Activated CD8-positive, alpha-beta memory T cell treated with anti-CD3 and anti-CD28 coated beads, Interleukin-2, amount 50 U/mL, for 24 hours (primary cell): Measurements from ENCODE around the gene TMEM30A.
A peak's percentile ranks its signal among the peaks of the same experiment; 100 is the strongest.

ENCODE experiments used
- DNase-seq: peaks from one replicate; pipeline ENCODE4 v3.0.0-alpha.2; 2020; ENCODE audit errors: extremely low read depth

The TMEM30A gene

GRCh38 chr6:75262716-75263400 lies 21.7 kb downstream of the TMEM30A start:
- no peak for DNase-seq

DNA sequence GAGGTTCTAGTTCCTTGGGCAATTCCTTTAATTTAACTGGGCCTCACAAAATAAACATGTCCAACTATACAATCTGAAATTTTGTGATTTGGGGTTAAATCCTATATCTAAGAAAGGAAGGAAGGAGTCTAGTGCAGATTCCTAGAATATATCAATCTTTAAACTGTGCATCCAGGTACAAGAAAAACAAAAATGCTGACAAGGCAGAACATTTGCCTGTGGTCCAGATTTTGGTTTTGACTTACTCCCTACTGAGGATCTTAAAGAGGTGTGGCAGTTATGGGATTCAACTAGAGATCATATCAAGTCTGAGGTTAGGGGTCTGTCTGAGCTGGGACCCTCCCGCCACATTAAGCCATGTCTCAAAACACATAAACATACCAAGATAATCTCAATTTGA lies 23.3 kb downstream of the TMEM30A start:
- no peak for DNase-seq

DNA sequence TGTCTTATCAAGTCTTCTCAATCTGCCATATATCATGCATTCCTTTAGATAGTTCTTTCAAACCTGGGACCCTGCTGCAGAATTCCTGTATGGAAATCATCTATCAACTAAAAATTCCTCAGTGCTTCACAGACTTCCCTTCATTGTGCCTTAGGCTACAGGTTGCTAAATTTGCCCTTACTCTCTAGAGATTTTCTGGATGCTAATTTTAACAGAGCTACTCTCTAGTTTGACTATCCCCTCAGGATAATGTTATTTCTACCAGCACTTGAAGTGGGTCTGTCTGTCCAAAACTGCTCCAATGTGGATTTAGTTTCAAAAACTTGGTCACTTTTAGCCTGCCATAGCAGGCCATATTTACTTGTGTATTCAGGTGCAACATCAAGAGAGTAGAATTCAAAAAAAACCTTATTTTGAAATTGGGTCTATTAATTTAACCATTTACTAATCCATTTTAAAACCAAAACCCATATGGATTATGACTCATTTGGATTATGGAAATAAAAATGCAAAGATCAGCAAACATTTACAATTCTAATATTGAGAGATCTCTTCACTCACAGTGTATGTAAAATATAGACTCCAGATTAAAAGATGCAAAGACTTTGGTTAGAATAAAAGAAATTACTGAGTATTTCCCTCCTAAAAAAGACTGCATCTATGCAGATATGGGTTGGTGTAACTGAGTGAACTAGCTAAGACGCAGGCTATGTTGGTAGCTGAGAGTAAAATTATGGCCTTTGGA lies 27.1 kb downstream of the TMEM30A start:
- no peak for DNase-seq

GRCh38 chr6:75250552-75250951 lies 34.0 kb downstream of the TMEM30A start:
- DNase-seq: no peak

DNA sequence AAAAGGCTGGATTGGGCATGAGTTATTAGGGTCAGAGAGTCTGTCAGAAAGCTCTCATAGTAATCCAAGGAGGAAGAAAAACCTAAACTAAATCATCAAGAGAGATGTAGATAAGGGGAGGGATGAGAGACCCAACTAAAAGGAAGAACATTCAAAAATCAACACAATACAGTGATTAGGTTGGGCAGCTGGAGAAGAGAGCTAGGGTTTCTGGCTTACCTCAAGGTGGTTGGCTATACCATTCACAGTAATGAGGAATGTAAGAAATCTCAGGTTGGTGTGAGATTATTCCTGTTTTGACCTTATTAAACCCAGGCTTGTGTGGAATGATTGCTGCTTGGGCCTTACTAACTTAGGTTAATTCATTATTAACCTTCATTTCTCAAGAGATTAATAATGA lies 34.8 kb downstream of the TMEM30A start:
- DNase-seq: no peak

DNA sequence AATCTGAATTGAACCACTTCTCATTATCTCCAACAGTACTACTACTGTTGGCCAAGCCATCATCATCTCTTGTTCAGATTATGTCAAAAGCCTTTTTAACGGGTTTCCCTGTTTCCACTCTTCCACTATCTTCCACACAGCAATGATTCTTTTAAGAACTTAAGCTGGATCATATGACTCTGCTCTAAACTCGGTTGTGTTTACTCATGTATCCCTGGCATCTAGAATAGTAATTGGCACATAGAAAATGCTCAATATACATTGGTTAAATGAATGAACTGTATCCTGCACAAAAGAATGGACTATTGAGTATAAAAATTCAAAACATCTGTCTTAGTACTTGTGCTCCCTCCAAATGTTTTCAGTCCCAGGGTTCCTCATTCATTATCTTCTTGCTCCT lies 38.2 kb downstream of the TMEM30A start:
- DNase-seq: no peak

GRCh38 chr6:75244063-75244584 lies 40.5 kb downstream of the TMEM30A start:
- no peak for DNase-seq

DNA sequence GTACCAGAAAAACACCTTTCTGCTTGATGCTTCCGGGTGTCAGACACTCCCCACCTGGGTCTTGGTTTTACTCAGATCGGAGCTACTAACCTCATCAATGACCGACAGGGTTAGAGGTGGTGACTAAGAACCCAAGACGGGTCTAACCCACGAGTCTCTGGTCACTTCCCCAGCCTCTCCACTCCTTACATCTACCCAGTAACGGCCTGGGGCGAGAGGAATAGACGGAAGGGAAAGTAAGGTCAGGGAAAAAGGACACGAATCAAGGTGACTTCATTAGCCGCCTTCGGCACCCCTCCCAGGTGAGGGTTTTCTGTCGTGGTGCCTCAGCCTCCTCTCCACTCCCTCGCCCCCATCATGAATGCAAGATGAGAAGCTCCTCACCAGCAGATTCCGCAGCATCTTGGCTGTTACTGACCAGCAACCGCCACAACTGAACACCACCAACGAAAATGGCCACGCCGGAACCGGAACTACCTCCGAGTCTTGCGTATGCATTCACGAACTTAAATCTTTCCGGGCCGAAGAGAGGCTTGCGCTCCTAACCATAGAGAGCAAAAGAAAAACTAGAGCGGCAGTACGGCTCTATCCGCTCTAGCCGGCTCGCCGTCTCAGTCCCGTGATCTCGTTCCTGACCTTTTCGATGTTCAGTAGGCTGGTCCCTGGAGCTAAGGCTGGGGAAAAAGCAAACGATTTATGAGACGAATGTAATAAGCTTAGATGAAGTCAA lies 41.1 kb downstream of the TMEM30A start, which contains the start of gene COX7A2:
COX7A2 (minus strand) TSS at position 469 of the 730 bp plus-strand sequence; CDS start at position 402, 67 bp downstream.
- peak; percentile 70 for DNase-seq

DNA sequence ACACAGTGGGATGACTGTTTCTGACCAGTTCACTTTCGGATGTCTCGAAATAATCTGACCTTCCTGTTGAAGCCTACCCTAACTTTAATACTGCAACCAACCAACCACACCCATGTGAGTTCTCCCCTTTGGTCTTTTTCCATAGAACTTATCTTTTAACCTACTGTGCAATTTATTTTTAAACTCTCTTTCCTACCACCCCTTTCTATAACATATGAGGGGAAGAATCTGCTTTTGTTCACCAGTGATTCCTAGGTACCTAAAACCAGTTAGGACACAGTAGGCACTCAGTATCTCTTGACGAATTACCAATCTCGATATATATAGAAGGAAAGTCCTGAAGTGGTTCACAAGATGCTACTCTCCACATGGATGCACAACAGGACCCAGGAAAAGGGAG lies 48.0 kb downstream of the TMEM30A start:
- no peak for DNase-seq

GRCh38 chr6:75235271-75235670 lies 49.3 kb downstream of the TMEM30A start:
- no peak for DNase-seq

DNA sequence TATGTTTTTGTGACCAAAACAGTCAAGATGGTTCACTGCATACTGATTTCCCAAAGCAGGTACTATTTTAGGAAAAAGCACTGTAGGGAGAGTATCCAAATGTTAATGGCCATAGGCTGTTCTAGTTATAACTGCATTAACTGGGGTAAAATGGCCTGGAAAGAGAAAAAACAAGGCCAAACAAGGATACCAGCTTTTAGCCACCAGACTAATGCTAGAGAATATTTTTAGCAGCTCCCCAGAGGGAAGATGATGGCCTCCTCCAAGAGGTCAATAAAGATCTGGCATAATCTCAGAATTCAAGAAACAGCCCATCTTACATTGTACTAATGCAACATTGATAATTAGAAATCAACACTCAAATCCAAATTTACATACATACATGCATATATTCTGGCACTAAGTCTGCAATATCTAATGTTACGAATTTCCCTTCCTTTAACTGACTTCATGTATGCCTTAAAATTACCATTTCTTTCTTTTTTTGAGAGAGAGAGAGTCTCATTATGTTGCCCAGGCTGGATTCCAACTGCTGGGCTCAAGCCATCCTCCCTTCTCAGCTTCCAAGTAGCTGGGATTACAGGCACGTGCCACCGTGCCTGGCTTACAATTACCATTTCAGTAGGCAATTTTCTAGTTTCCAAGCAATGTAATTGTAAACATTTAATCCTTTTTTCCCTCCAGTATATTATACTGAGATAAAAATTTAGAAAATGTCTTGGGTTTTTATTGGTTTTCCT lies 50.3 kb downstream of the TMEM30A start:
- DNase-seq: no peak

- no peak for DNase-seq
Measured at GRCh38 chr6:75233092-75233615, 51.4 kb downstream of the TMEM30A start.

DNA sequence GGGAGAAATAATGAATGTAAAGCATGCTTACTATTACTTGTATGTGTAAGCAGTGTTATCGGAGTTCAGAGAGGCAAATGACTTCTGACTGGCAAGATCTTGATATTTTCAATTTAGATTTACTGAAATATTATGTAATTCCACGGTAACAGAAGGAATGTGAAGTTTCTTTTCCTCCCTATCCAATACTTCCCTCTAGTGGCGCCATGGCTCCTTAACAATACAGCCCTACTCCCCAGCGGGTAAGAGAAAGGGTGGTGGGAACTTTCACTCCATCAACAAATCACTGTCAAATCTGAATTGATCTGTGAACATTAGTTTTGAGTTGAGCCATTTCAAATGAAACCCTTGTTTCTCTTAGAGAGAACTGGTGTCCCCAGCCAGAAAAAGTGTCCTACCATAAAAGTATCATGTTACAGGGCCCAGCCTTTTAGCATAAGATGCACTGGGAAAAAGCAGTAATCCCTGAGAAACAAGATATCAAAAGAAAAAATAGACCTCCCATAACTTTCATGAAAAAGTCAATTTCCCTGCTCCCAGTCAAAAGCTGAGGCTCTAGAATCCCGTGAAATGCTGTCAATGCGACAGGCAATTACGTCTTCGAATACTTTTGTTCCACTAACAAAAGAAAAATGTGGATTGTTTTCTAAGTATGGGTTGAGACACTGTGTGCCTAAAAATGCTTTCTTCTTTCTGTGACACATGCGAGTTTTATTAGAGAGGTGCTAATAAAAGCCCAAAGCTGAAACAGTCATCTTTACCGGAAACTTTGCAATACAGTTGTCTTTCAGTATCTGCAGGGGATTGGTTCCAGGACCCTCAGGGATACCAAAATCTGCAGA lies 53.9 kb downstream of the TMEM30A start:
- DNase-seq: no peak

DNA sequence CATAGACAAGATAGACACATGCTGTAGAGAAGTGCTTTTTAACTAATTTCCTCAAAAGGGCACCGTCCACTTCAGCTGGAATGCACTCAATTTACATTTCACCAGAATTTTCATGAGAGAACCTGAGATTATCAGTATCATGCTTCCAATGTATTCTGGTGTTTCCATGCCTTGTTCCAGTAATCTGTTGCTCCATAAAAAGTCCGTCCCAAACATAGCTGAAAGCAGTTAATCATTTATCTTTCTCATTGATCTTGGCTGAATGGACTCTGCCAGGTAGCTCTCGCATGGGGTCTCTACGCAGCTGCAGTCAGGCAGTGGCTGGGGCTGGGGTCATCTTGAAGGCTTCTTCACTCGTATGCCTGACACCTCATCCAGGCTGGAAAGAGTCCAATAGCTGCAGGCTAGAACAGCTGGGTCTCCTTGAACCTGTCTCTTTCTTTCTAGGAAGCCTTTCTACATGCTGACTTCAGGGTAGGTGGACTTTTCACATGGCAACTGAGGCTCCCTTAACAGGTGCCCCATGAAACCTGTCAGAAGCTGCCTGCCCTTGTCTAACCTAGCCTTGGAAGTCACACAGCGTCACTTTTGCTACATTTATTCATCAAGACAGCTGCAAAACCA lies 60.2 kb downstream of the TMEM30A start:
- DNase-seq: no peak

GRCh38 chr6:75223428-75223827 lies 61.2 kb downstream of the TMEM30A start:
- no peak for DNase-seq

- DNase-seq: no peak
Measured at GRCh38 chr6:75222261-75222660, 62.3 kb downstream of the TMEM30A start.

DNA sequence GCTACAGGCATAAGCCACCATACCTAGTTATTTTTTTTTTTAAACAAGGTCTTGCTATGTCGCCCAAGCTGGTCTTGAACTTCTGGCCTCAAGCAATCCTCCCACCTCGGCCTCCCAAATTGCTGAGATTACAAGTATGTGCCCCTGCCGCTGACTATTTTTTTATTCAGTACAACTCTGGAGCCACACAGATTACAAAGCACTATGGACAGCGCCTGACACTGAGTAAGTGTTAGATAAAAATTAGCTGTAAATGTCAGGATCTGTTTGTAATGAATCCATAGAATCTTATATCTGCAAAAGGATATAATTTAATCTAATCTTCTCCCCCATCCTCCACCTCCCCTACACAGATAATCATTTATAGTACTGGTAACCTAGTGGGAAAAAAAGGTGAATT lies 63.5 kb downstream of the TMEM30A start:
- no peak for DNase-seq

DNA sequence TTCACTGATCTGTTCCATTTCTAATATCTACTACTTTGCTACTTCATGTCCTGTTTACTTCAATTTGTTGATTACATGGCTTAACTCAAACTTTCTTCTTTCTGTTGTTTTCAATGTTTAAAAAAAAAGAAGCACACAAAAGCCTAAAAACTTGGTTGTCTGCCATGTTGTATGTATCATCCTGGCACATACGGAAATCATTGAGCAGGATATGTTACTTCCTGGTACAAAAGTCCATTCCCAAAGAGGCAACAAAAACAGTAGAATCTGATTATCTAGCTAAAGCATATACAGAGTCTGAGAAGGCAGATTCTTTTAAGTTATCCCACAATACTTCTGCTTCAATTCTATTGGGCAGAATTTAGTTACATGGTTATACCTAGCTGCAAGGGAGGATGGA lies 64.2 kb downstream of the TMEM30A start:
- DNase-seq: no peak

GRCh38 chr6:75219263-75219662 lies 65.3 kb downstream of the TMEM30A start:
- DNase-seq: no peak

DNA sequence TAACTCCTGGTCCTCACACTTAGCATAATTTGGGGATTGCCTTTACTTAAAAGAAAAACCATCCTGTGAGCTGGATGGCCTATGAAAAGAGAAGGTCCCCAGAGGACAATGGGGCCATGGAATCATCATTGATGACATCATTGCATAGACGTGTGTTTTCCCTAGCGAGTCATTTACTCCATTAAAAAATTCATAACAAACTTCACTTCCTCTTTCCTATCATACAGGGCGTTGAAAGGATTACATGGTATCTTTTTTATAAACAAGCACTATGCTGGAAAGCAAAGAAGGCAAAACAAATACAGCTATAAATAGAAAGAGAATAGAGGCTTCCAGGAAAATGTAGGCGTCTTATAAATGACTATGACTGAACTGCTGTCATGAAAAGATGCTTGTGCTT lies 67.4 kb downstream of the TMEM30A start:
- no peak for DNase-seq
